Neural progenitor cell (in vitro differentiated cells): ENCODE data around the gene OR51A7.

ENCODE experiments used
- CTCF ChIP-seq: fragments of 200-600 bp; sonication (generic); IDR thresholded peaks from 2 replicates; pipeline ENCODE4 v1.5.1; 2017; ENCODE audit warnings: antibody characterized with exemption, mild to moderate bottlenecking
- EZH2phosphoT487 ChIP-seq: fragments of 200-600 bp; sonication (generic); IDR thresholded peaks from 2 replicates; pipeline ENCODE4 v1.6.1; 2017; ENCODE audit warnings: antibody characterized with exemption

GRCh38 chr11:4884361-4884760 is 19.2 kb upstream of the OR51A7 start:
- TF ChIP-seq CTCF, result no peak
- TF ChIP-seq EZH2phosphoT487, result no peak
